Vagina (tissue), 2 donors: ENCODE data around the gene RPA3.

ENCODE experiments used
- POLR2A ChIP-seq, 2 donors: fragments of 450-650 bp; IDR thresholded peaks; one replicate each; pipeline ENCODE4 v1.6.1; 2017; ENCODE audit warnings: antibody characterized with exemption in 2 of 2, mild to moderate bottlenecking in 2 of 2, moderate library complexity in 2 of 2
- TF ChIP-seq, protein P1 (sequence below), 3 experiments: fragments of 450-650 bp in 2 of 3; fragments of 200-600 bp in 1 of 3; sonication (generic) in 1 of 3; IDR thresholded peaks; one replicate each; pipeline ENCODE4 v1.5.1; 2017 to 2019; ENCODE audit warnings: antibody characterized with exemption in 3 of 3, mild to moderate bottlenecking in 2 of 3, moderate library complexity in 2 of 3

DNA sequence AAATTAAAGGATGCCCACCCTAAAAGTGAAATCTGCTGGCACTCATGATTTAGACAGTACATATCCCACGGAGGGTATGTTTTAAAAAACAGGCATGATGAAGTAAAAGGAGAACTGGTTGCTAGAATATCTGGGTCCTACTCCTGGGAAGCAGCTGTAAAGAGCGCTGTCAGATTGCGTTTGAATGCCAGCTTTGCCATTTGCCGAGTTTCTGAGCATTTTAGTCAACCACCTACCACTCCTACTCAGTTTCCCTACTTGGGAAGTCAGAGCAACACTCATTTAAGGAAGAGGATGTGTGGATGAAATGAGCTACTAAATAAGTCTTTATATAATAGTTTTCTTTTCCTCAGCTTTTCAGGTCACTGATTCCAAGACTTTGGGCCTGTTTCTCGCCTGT is 79.0 kb downstream of the RPA3 start:
- TF ChIP-seq, protein P1, sequence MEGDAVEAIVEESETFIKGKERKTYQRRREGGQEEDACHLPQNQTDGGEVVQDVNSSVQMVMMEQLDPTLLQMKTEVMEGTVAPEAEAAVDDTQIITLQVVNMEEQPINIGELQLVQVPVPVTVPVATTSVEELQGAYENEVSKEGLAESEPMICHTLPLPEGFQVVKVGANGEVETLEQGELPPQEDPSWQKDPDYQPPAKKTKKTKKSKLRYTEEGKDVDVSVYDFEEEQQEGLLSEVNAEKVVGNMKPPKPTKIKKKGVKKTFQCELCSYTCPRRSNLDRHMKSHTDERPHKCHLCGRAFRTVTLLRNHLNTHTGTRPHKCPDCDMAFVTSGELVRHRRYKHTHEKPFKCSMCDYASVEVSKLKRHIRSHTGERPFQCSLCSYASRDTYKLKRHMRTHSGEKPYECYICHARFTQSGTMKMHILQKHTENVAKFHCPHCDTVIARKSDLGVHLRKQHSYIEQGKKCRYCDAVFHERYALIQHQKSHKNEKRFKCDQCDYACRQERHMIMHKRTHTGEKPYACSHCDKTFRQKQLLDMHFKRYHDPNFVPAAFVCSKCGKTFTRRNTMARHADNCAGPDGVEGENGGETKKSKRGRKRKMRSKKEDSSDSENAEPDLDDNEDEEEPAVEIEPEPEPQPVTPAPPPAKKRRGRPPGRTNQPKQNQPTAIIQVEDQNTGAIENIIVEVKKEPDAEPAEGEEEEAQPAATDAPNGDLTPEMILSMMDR (IDR thresholded peaks at IDR 0.05) = no peak
- TF ChIP-seq POLR2A (IDR thresholded peaks at IDR 0.05) = no peak
